IMR-90 (cell line): ENCODE results near the gene AUTS2. TPM values are rescaled to one million over a fixed set of nuclear protein-coding genes. Genes with fewer than 3 reads are reported as not detected.

ENCODE experiments used
- ATAC-seq: fragments of 200-7000 bp; cut with Tn5 transposase; 2 replicates; pipeline ENCODE4 v1.9.1; 2020; ENCODE audit warnings: low read depth, mild to moderate bottlenecking, moderate library complexity
- BruUV-seq: library from RNA; stranded (reverse); fragments of 400-500 nt; replicated peaks from 2 replicates; lab custom pipeline; 2021; lab: Mats Ljungman, UMichigan
- CTCF ChIA-PET: fragments of 300-600 bp; formaldehyde crosslinking; extraction: SDS; loops from one replicate; lab custom pipeline; 2021; ENCODE audit warnings: antibody characterized with exemption; lab: Yijun Ruan, JAX
- POLR2A ChIA-PET: fragments of 300-600 bp; sonication (Branson Sonifier 250); formaldehyde crosslinking; loops from one replicate; lab custom pipeline; 2022; ENCODE audit warnings: antibody characterized with exemption; ENCODE audit not compliant: unreplicated experiment; lab: Charles Lee
- DNase-seq: peaks from one replicate; pipeline ENCODE4 v3.0.0; 2013
- H2AFZ ChIP-seq: replicated peaks from 2 replicates; pipeline ENCODE3; 2013; ENCODE audit warnings: low read length, mild to moderate bottlenecking; ENCODE audit not compliant: poor library complexity
- H2AK5ac ChIP-seq: 2 replicates; pipeline ENCODE4 v1.6.1; 2013; ENCODE audit warnings: low read depth, low read length, inconsistent platforms
- H2AK9ac ChIP-seq: replicated peaks from 2 replicates; pipeline ENCODE3; 2013; ENCODE audit warnings: mild to moderate bottlenecking, low read depth, low read length, moderate library complexity; ENCODE audit not compliant: poor library complexity
- H2BK120ac ChIP-seq: 2 replicates; pipeline ENCODE4 v1.6.1; 2013; ENCODE audit warnings: low read depth, low read length, inconsistent platforms
- H2BK15ac ChIP-seq: 3 replicates; pipeline ENCODE4 v1.6.1; 2013; ENCODE audit warnings: low read depth, low read length, inconsistent platforms
- H2BK20ac ChIP-seq: 2 replicates; pipeline ENCODE4 v1.6.1; 2013; ENCODE audit warnings: low read depth, mild to moderate bottlenecking, inconsistent platforms, low read length, moderate library complexity
- H2BK5ac ChIP-seq: 2 replicates; pipeline ENCODE4 v1.6.1; 2013; ENCODE audit warnings: mild to moderate bottlenecking, low read depth, low read length, inconsistent platforms; ENCODE audit not compliant: poor library complexity, severe bottlenecking
- H3K14ac ChIP-seq: replicated peaks from 2 replicates; pipeline ENCODE4 v1.6.1; 2013; ENCODE audit warnings: low read depth, low read length, inconsistent platforms
- H3K18ac ChIP-seq: 2 replicates; pipeline ENCODE4 v1.6.1; 2013; ENCODE audit warnings: low read depth, low read length, control low read depth
- H3K23ac ChIP-seq: 2 replicates; pipeline ENCODE4 v1.6.1; 2013; ENCODE audit warnings: low read depth, low read length, inconsistent platforms
- H3K27ac ChIP-seq: 2 replicates; pipeline ENCODE4 v1.5.1; 2013; ENCODE audit warnings: mild to moderate bottlenecking, control low read depth, low read length; ENCODE audit not compliant: insufficient read depth
- H3K27me3 ChIP-seq: 2 replicates; pipeline ENCODE4 v1.6.1; 2013; ENCODE audit warnings: low read length; ENCODE audit not compliant: control insufficient read depth, insufficient read depth
- H3K36me3 ChIP-seq: 2 replicates; pipeline ENCODE4 v1.6.1; 2013; ENCODE audit warnings: low read length, mixed read lengths; ENCODE audit not compliant: control insufficient read depth, insufficient read depth
- H3K4ac ChIP-seq: 2 replicates; pipeline ENCODE4 v1.6.1; 2013; ENCODE audit warnings: low read depth, low read length, inconsistent platforms
- H3K4me1 ChIP-seq: 2 replicates; pipeline ENCODE4 v1.6.1; 2013; ENCODE audit warnings: low read length, mixed read lengths; ENCODE audit not compliant: control insufficient read depth, insufficient read depth
- H3K4me2 ChIP-seq: 2 replicates; pipeline ENCODE4 v1.6.1; 2013; ENCODE audit warnings: low read depth, mild to moderate bottlenecking, control low read depth, low read length, moderate library complexity
- H3K4me3 ChIP-seq: 2 replicates; pipeline ENCODE4 v1.5.1; 2013; ENCODE audit warnings: low read depth, mild to moderate bottlenecking, control low read depth, low read length, moderate library complexity; ENCODE audit not compliant: insufficient read depth
- H3K56ac ChIP-seq: 2 replicates; pipeline ENCODE4 v1.6.1; 2013; ENCODE audit warnings: low read length, inconsistent platforms; ENCODE audit not compliant: insufficient read depth; ENCODE audit errors: extremely low read depth
- H3K79me1 ChIP-seq, 2 experiments: 2 replicates each; pipeline ENCODE4 v1.6.1; 2013; ENCODE audit warnings: low read length in 2 of 2, inconsistent platforms in 1 of 2, low read depth in 1 of 2
- H3K9ac ChIP-seq: 2 replicates; pipeline ENCODE4 v1.6.1; 2013; ENCODE audit warnings: low read depth, low read length, control low read depth
- H3K9me1 ChIP-seq: 2 replicates; pipeline ENCODE4 v1.6.1; 2013; ENCODE audit warnings: low read length, inconsistent platforms; ENCODE audit not compliant: insufficient read depth
- H3K9me3 ChIP-seq: 2 replicates; pipeline ENCODE4 v1.6.1; 2013; ENCODE audit warnings: low read length; ENCODE audit not compliant: control insufficient read depth, insufficient read depth
- H4K20me1 ChIP-seq: 2 replicates; pipeline ENCODE4 v1.6.1; 2013; ENCODE audit warnings: low read length, inconsistent platforms; ENCODE audit not compliant: insufficient read depth
- H4K5ac ChIP-seq: 2 replicates; pipeline ENCODE4 v1.6.1; 2013; ENCODE audit warnings: mild to moderate bottlenecking, low read depth, low read length, control low read depth
- H4K8ac ChIP-seq, 2 experiments: 2 replicates each; pipeline ENCODE4 v1.6.1; 2013; ENCODE audit warnings: low read depth in 2 of 2, low read length in 2 of 2, control low read depth in 1 of 2, inconsistent platforms in 1 of 2
- H4K91ac ChIP-seq: 2 replicates; pipeline ENCODE4 v1.6.1; 2013; ENCODE audit warnings: low read depth, low read length, inconsistent platforms; ENCODE audit not compliant: insufficient read depth
- FOS ChIP-seq: fragments of 150-350 bp; IDR thresholded peaks from 2 replicates; pipeline ENCODE4 v1.6.1; 2016; ENCODE audit warnings: low read depth, low read length
- MAFK ChIP-seq: IDR thresholded peaks from 2 replicates; pipeline ENCODE4 v1.6.1; 2012; ENCODE audit warnings: low read depth, low read length, improper control_type of control experiment
- NFE2L2 ChIP-seq: fragments of 150-350 bp; IDR thresholded peaks from 2 replicates; pipeline ENCODE4 v1.6.1; 2016; ENCODE audit warnings: low read depth, mild to moderate bottlenecking, low read length
- RAD21 ChIP-seq: IDR thresholded peaks from 2 replicates; pipeline ENCODE4 v1.6.1; 2012; ENCODE audit warnings: low read length, improper control_type of control experiment
- RCOR1 ChIP-seq: IDR thresholded peaks from 2 replicates; pipeline ENCODE4 v1.6.1; 2012; ENCODE audit warnings: mild to moderate bottlenecking, low read length, improper control_type of control experiment; ENCODE audit not compliant: insufficient replicate concordance
- SMC3 ChIP-seq: fragments of 150-350 bp; IDR thresholded peaks from 2 replicates; pipeline ENCODE4 v1.6.1; 2016; ENCODE audit warnings: low read depth, mild to moderate bottlenecking, antibody characterized with exemption, low read length, moderate library complexity
- WGBS, 2 experiments: methylation state at CpG; one replicate each; pipeline versions ENCODE4 v1.1.5 to v1.1.7; 2013; ENCODE audit warnings: missing lambda C conversion rate in 2 of 2; ENCODE audit not compliant: insufficient read length in 1 of 2; ENCODE audit errors: extremely low coverage in 2 of 2; 5-methylcytosine and 5-hydroxymethylcytosine counted together
- dilution Hi-C: fragments of 300-500 bp; cut with HindIII; formaldehyde crosslinking; loops from one replicate; pipeline ENCODE4 v1.14.3; 2018; ENCODE audit warnings: low sequenced_read_pairs; ENCODE audit not compliant: unreplicated experiment
- in situ Hi-C: fragments of 300-500 bp; cut with MboI; formaldehyde crosslinking; loops from 3 replicates; pipeline ENCODE4 v1.14.3; 2019; ENCODE audit warnings: low sequenced_read_pairs, inconsistent platforms, mixed read lengths
- intact Hi-C: fragments of 100-400 bp; cut with micrococcal nuclease; formaldehyde crosslinking; loops from 2 replicates; pipeline ENCODE4 v1.10.0; 2022
- polyA plus RNA-seq, 3 experiments: library from polyadenylated mRNA; depleted of rRNA; stranded (reverse); fragments of >200 nt; gene quantifications; 2 replicates each; pipeline ENCODE4 v1.2.3, GENCODE V29; 2012; ENCODE audit warnings: low replicate concordance in 1 of 3
- total RNA-seq: library from RNA; depleted of rRNA; stranded (reverse); fragments of >200 nt; gene quantifications from 2 replicates; pipeline ENCODE4 v1.2.3, GENCODE V29; 2012

Gene AUTS2
- total and polyA plus RNA-seq, 2 of the 4 experiments (the other 2 are of a cell fraction): 0.90 to 3.0 TPM

DNA sequence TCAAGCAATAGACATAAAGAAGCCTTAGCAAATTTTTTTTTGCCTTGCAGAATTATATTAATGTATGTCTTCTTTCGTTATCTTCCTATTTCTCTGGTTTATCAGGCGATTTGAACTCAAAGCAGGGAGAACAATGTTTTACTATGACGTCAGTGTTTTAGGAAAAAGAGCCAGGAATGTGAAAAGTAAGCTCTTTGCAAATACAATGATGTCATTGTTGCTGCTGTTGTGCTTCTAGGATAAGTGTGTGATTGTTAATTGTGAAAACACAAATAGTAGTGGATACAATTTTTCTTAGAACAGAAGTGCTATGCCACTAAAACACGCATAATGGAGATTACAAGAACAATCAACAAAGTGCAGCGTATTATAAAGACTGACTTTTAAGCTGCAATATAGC, 9.5 kb upstream of the AUTS2 start:
- H2BK15ac ChIP-seq: no peak overlapping the region
- H3K36me3 ChIP-seq: no peaks in the 10 kb centered on the region
- no peak overlapping the region for H4K91ac ChIP-seq
- H2BK20ac ChIP-seq: no peak overlapping the region
- no peaks in the 10 kb centered on the region for H3K79me1 ChIP-seq
- ChIA-PET POLR2A (no interaction called here), CTCF (no interaction called here)
- no peak overlapping the region for H3K27ac ChIP-seq
- no peak overlapping the region for H2AK9ac ChIP-seq
- H4K8ac ChIP-seq: no peak overlapping the region
- no peak overlapping the region for H3K4ac ChIP-seq
- H3K9ac ChIP-seq: no peak overlapping the region
- no peaks in the 10 kb centered on the region for H3K4me1 ChIP-seq
- H3K27me3 ChIP-seq: no peaks in the 10 kb centered on the region
- DNase-seq (no peak), ATAC-seq (no peak)
- TF ChIP-seq SMC3 (no peak), FOS (no peak), RCOR1 (no peak), NFE2L2 (no peak), MAFK (no peak), RAD21 (no peak)
- H3K14ac ChIP-seq: no peak overlapping the region
- H4K20me1 ChIP-seq: no peaks in the 10 kb centered on the region
- H4K5ac ChIP-seq: no peak overlapping the region
- no peak overlapping the region for H3K4me2 ChIP-seq
- H2BK5ac ChIP-seq: no peak overlapping the region
- H3K18ac ChIP-seq: no peak overlapping the region
- dilution Hi-C loops (no loop called here), in situ Hi-C loops (no loop called here), intact Hi-C loops (no loop called here)
- H3K9me1 ChIP-seq: no peaks in the 10 kb centered on the region
- BruUV-seq: no TSS peak
- WGBS, 2 experiments: no CpG with 5 or more reads among the region's 5 CpGs
- H2AFZ ChIP-seq: no peak overlapping the region
- no peak overlapping the region for H2AK5ac ChIP-seq
- no peak overlapping the region for H3K56ac ChIP-seq
- no peak overlapping the region for H3K23ac ChIP-seq
- no peaks in the 10 kb centered on the region for H3K9me3 ChIP-seq
- no peak overlapping the region for H3K4me3 ChIP-seq
- H2BK120ac ChIP-seq: no peak overlapping the region
